Adrenal gland (tissue), 5 donors: ENCODE data around the gene APBB2.

Experiments used
- POLR2A ChIP-seq, 2 donors: fragments of 450-650 bp; IDR thresholded peaks; one replicate each; pipeline ENCODE4 v1.6.1; 2017; ENCODE audit warnings: antibody characterized with exemption in 2 of 2, mild to moderate bottlenecking in 2 of 2, moderate library complexity in 1 of 2
- TF ChIP-seq, protein P1 (sequence below), 6 experiments: fragments of 450-650 bp in 4 of 6; fragments of 200-600 bp in 2 of 6; sonication (generic) in 1 of 6; IDR thresholded peaks; 1 replicate in 5 of 6; 2 replicates in 1 of 6; pipeline versions ENCODE4 v1.5.1 to v1.8.0; 2016 to 2021; ENCODE audit warnings: antibody characterized with exemption in 6 of 6, mild to moderate bottlenecking in 2 of 6, moderate library complexity in 1 of 6
- donor health status: DM: no; HTN: no; CAD: no.

DNA sequence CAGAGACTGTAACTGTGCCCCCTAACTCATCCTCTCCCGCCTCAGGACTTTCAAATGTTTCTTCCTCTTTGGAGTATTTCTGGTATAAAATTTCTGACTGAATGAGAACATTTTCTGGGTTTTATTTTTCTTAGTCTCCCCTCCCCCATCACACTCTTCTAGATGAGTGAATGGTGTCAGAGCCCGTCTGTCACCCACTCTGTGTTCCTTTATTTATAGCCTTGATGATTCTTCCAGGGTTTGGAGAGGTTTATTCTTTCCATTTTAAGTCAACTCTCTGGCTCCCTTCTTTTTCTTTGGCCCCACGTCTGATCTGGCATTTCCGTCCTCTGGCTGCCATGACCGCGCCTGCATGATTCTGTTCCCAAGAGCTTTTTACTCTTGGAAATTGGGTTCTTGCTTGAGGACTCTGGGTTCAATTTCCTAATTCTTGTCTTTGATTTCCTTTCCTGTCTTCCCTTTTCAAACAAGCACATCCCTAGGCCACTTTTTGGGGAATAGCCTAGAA, 335.7 kb downstream of the APBB2 start:
- TF ChIP-seq, protein P1, sequence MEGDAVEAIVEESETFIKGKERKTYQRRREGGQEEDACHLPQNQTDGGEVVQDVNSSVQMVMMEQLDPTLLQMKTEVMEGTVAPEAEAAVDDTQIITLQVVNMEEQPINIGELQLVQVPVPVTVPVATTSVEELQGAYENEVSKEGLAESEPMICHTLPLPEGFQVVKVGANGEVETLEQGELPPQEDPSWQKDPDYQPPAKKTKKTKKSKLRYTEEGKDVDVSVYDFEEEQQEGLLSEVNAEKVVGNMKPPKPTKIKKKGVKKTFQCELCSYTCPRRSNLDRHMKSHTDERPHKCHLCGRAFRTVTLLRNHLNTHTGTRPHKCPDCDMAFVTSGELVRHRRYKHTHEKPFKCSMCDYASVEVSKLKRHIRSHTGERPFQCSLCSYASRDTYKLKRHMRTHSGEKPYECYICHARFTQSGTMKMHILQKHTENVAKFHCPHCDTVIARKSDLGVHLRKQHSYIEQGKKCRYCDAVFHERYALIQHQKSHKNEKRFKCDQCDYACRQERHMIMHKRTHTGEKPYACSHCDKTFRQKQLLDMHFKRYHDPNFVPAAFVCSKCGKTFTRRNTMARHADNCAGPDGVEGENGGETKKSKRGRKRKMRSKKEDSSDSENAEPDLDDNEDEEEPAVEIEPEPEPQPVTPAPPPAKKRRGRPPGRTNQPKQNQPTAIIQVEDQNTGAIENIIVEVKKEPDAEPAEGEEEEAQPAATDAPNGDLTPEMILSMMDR (IDR thresholded peaks at IDR 0.05), result no peak
- no peak for TF ChIP-seq POLR2A (IDR thresholded peaks at IDR 0.05)
